HG02870 (cell line): ENCODE data around the gene LST1.

Experiments
- ATAC-seq: cut with Tn5 transposase; IDR thresholded peaks from one replicate; pipeline ENCODE4 v1.9.1; 2021; ENCODE audit warnings: mild to moderate bottlenecking, moderate library complexity; ENCODE audit not compliant: unreplicated experiment

LST1 gene

GRCh38 chr6:31619805-31620585, 33.9 kb downstream of the LST1 start:
- ATAC-seq = peak; percentile 81

- peak; percentile 56 for ATAC-seq
Measured at GRCh38 chr6:31620586-31621319, 34.7 kb downstream of the LST1 start, which contains the start of gene PRRC2A. Gene PRRC2A, plus strand, starts transcription at chr6:31620715. Its CDS starts 2,075 bp downstream, at chr6:31622790.

- ATAC-seq = no peak
Measured at GRCh38 chr6:31621320-31621939, 35.4 kb downstream of the LST1 start.

- no peak for ATAC-seq
Measured at GRCh38 chr6:31621991-31622390, 35.9 kb downstream of the LST1 start.

- no peak for ATAC-seq
Measured at GRCh38 chr6:31622684-31623091, 36.6 kb downstream of the LST1 start.

GRCh38 chr6:31624070-31624469, 38.0 kb downstream of the LST1 start:
- no peak for ATAC-seq

- no peak for ATAC-seq
Measured at GRCh38 chr6:31626952-31627351, 40.9 kb downstream of the LST1 start.

GRCh38 chr6:31627690-31628287, 41.7 kb downstream of the LST1 start:
- ATAC-seq = no peak

- ATAC-seq = no peak
Measured at GRCh38 chr6:31629014-31629413, 42.9 kb downstream of the LST1 start.

- no peak for ATAC-seq
Measured at GRCh38 chr6:31630177-31630934, 44.3 kb downstream of the LST1 start.

- no peak for ATAC-seq
Measured at GRCh38 chr6:31631209-31631608, 45.1 kb downstream of the LST1 start.

GRCh38 chr6:31631681-31632278, 45.7 kb downstream of the LST1 start:
- no peak for ATAC-seq

- ATAC-seq = no peak
Measured at GRCh38 chr6:31632279-31632946, 46.3 kb downstream of the LST1 start.

GRCh38 chr6:31633447-31633846, 47.4 kb downstream of the LST1 start:
- no peak for ATAC-seq

GRCh38 chr6:31634131-31634530, 48.1 kb downstream of the LST1 start:
- no peak for ATAC-seq

- ATAC-seq = no peak
Measured at GRCh38 chr6:31634969-31635575, 49.0 kb downstream of the LST1 start.

GRCh38 chr6:31636698-31637596, 50.9 kb downstream of the LST1 start:
- no peak for ATAC-seq
